GM21381 (cell line): ENCODE results near the gene SNCAIP.
"Not testable (repeated sequence)": the region's sequence is repeated elsewhere in the genome, so short reads cannot be mapped to it uniquely, and the experiment has no call there.

Source experiments
- ATAC-seq: cut with Tn5 transposase; IDR thresholded peaks from one replicate; pipeline ENCODE4 v1.9.1; 2021; ENCODE audit warnings: mild to moderate bottlenecking, moderate library complexity; ENCODE audit not compliant: unreplicated experiment

Gene SNCAIP

DNA sequence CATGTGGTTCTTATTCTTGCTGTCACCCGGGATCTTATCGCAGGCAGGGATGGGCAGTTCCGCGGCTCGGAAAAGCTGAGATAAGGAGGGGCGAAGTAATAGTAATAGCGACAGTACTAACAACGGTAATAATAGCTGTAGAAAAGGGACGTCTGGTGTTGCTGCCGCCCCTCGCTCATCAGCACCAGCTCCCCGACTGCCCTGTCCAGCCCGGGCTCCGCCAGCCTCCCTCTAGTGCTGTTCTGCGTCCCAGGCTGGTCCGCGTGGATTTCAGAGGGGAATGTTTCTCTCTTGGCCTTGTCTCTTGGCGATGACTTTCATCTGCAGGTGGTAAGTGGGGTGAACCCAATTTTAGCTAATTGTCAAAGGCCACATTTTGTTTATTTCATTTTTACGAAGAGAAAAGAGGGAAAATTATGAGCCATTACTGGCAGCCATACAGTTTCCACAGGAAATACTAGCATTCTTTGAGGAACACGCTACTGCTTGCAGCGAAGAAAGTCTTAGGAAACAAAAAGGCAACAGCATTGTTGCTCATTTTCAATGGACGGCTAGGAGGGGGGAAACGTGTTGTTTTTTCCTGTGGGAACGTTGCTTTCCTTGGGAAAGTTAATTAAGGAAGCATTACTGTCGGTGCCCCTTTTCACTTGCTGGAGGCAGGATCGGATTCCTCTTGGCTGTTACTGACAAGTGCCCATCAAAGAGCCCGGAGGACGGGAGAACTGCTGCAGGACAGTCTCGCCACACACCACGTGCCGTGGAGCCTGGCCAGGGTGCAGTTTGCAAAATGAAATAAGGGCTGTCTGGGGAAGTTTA, 762 bp downstream of the SNCAIP start:
- peak; percentile 19 for ATAC-seq

DNA sequence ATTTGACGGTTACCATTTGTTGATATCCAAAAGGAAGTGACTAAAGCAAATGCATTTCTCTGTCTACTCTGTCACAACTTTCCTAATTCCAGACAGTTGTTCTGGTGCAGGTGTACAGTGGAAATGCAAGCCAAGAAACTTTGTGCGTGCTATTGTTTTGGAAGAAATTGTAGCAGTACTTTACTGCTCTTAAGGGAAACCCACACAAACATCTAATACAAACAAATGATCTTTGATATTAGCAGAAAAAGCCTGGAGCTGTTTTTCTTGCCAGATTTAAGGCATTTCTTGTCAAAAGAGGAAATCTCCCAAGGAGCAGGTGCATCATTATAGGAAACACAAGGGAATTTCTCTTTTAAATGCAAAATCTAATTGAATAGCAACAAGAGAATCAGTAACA, 2.0 kb downstream of the SNCAIP start:
- ATAC-seq, result no peak

DNA sequence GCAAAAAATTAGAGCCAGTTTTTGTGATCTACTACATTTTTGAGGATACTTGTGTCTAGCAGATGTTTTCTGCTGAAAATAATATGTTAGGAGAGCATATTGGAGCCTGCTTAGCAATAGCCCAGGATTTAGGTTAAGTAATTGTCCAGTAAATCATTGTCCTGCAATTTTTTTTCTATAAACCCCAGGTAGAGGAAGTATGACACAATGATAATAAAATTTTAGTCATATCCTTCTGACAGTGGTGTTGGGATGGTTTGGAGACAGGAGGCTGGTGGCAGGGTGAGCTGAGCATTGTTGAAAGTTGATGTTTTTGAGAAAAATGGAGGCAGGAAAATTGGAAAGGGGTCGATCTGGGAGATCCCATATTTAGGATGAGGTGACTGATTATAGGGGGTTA, 3.5 kb downstream of the SNCAIP start:
- no peak for ATAC-seq

DNA sequence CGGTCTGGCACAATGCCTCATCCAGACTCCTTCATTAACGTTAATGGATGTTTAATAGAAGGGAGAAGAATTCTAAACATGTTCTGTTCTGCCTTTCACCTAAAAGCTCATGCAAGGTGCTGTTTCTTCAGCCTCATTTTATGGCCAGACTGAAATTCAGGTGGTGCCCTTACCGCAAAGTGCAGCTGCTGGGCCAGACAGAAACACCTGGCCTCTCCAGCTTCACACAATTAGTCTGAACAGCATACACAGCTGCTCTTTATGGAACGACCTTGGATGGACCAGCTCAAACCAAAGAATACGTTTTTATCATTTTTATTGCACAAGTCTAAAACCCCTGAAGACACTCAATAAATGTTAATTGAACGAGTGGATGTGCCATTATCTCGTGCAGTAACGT, 4.6 kb downstream of the SNCAIP start:
- no peak for ATAC-seq

DNA sequence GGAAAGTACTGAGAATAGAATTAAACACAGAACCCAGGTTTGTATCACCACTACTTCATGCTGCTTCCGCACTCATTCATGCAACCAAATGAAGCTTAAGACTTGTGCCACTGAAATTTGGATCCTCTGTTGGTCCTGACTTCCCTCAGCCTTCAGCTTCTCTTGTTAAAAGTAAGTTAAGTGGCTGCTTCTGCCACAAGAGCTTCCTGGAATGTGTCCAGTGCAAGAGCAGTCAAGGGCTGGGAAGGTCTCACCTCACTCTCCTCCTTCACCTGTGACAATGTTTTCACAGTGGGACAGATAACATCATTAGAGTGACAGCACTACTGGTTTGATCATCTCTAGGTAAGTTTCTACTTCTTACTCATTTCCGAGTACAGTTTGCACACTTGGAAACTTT, 7.9 kb downstream of the SNCAIP start:
- ATAC-seq, result no peak

DNA sequence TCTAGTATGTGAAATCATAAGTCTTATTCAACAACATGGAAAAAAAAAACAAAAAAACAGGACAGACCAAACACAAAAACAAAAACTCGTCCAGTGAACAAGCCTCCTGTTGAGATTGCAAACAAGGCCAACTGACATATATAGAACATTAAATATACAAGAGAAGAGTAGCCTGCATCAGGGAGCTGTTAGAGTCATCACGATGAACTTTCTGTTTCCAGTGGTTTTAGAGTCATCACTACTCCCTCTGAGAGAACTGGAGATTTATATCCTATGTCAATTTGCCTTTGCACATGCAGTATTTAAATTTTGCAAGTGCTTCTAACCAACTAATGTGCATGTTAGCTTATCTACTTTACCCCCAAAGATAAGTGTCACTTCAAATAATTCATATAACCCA, 9.9 kb downstream of the SNCAIP start:
- no peak for ATAC-seq

DNA sequence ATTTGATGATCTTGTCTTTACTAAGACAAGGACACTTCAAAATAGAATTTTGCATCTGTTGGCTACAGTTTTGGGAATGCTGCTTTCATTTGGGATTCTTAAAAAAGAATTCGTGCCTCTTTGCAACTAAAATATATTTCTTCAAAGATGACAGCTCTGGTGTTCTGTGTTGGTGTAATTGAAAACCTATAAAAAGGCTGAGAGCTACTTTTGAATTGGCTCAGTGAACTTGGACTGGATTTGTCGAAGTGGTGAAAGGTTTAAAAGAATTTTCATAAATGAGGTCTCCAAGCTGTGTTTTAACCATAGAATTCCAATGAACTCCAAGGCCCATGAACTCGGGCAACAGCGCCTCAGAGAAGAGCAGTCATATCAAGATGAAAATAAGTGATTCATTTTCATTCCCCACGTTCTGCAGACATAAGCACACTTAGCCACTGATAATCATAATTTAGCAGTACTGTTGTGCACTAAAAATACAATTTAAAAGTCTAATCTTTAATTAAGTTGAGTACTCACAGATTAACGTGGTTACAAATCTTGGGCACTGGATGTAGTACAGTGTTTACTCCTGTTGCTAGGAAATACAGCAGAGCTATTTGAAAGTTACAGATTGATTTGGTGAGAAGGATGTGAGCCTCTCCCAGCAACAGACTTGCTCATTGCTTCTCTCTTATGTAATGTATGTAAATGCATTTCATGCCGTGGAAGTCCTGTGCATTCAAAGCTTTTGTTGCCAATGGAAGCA, 10.9 kb downstream of the SNCAIP start:
- no peak for ATAC-seq

DNA sequence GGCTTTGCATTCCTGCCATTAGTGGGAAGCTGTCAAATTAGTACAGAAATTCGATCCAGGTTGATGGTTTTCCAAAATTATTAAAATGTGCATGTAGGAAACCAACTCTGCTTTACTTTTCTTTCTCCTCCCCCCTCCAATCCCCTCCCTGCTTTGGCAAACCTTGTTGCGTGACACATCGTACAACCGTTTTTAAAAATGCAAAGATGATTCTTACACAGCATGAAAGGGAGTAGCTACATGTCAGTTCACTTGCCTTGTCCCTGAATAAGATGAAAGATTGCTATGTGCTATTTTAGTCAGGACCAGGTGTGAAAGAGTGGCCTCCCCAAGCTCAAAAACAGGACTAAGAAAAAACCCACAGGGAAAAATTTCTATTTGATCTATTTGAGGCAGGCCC, 11.7 kb downstream of the SNCAIP start:
- ATAC-seq, result no peak

DNA sequence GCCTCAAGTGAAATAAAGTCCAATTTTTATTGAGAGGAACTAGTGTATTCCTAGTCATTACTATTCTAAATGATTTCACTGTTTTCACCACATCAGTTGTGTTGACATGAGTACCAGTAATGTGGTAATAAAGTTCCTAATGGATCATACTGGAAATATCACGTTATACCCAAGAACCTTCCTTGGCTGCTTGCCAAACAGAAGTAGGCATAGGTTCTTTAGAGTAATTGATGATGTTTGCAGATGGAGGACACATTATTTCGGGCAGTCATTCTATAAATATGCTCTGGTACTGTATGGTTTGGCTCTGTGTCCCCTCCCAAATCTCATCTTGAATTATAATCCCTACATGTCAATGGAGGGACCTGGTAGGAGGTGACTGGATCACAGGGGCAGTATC, 15.1 kb downstream of the SNCAIP start:
- no peak for ATAC-seq

DNA sequence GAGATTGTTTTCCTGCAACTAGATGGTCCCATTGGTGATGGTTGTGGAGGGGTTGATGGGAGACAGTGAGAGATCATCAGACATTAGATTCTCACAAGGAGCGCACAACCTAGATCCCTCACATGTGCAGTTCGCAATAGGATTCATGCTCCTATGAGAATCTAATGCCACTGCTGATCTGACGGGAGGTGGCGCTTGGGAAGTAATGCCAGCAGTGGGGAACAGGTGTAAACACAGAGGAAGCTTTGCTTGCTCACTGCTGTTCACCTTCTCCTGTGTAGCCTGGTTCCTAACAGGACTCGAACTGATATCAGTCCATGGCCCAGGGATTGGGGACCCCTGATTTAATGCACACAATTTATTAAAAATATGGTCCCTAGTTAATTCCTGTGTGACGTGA, 18.8 kb downstream of the SNCAIP start:
- ATAC-seq, result no peak

DNA sequence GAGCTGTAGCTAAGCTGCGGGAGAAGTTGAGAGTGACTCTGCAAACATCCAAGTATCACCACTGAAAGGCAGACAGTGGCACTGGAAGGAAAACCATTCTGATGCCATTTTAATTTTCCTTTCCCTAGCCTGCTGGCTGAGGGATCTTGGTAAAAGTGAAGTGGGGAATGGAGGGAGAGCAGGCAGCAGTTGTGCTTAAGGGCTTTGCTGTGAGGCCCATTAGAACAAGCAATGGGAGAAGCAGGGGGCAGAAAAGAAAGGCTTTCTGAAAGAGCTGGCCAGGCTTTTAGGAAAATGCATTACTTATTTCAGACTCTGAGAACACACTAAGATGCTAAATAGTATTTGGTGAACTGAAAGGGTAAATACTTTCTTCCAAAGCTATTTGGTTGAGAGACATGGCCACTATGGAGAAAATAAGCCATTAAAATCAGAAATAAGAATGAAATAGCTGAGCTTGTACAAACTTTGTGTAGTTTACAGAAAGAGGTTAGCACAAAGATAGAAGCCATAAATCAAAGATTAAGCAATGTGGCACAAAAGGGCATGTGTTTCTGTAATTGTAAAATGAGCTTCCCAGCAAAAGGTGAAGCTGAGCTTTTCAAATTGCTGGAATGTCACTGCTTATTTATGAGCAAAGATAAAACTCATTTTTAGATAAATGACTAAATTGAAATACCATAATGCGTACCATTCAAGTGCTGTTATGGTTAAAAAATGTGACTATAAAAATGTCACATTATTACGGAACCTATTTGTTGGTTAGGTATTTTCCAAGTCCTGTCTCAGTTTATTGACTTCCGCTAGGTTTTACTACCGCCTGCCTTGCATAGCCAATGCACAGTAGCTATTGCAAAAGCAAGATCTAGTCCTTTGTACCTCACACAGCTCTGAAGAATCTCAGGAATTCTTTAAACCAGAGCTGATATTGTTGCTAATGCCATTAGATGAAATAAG, 20.8 kb downstream of the SNCAIP start:
- ATAC-seq, result no peak

DNA sequence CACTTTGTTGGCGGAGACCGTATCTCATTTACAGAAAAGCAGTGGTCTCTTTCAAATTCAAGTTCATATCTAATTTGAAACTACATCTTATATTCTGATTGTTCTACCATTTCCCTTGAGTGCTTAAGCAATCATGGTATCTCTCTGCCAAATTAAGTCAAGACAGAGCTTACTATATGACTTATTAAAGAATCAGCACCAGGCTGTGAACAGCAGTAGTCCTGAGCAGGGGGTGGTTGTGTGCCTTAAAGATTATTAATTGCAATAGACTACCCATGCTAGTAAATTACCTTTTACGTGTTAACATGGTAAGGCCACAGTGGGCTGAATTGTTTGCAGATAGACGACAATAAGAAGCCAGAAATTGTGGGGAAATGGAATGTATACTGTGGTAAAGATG, 21.5 kb downstream of the SNCAIP start:
- no peak for ATAC-seq

DNA sequence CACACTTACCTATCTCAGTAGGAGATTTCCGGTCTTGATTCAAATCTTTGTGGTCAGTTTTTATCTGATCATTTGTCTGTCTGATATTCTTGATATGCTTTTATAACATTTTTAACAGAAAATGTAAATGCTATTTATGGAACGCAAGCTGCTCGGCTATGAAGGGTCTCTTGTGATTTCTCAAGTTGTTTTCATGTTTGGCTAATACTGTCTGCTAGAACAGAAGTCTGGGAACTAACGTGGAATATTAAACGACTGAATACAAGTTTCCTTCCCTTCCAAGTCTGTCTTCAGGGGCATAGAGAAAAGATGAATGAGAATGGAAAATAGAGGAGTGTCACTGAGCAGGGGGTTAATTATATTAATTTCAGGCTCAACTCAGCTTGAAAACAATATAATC, 27.6 kb downstream of the SNCAIP start:
- no peak for ATAC-seq

DNA sequence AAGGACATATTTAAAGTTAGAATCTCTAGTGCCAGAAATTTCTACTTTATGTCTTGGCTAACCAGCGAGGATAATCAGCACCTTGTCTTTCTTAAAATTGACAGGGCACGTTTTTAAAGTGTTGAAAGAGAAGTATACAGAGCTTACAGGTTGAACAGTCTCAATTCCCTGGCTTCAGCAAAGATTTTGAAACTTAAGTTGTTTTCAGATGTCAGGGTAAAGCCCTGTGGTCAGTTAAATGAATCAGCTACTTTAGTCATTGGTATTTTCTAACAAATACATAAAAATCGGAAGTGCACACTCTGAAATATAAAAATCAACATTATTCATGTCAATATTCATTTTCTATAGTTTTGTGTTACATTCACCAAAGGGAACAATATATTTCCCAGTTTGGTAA, 29.1 kb downstream of the SNCAIP start:
- ATAC-seq, result no peak

DNA sequence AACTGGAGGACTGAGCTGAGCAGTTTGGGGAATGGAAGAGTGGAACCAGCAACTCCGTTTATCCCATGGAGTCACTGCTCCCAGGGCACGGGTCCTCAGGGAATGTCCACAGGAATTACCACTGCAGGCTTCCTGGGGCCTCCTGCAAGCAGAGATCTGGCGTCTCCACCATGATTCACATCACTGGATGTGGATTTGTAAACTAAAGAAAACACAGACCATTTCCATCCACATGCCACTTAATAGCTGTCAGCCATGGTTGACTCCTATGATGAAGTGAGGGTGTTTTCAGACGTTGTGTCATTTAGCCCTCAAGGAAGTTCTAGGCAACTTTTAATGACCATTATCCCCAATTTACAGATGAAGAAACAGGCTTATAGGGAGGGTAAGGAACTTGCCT, 30.2 kb downstream of the SNCAIP start:
- no peak for ATAC-seq

DNA sequence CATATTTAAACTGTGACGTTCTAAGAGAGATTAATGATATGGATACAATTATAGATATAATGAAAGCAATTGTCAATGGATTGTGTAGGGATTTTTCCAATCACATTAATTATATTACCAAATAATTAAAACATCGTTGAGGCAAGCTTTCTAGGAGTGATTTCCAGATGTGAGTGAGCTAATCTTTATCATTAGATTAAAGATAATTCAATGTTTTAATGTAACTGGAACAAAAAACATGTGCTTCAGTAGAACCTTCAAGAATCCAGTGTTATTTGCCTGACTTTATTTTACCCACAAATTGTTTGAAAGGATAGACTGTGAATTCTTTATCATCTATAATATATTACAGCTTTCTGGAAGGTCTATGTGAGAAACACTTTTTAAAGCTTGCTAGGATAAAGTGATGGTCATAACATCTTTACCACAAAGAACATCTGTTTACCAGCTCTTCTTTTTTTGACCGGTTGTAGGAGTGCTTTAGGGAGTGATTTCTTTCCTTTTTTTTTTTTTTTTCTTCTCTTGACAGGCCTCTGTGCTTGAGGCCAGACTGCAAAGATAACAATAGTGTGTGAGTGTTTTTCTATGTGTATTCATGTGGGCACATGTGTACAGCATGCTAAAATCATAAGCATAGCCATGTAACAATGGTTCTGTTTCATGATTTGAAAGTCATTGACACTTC, 35.0 kb downstream of the SNCAIP start:
- ATAC-seq, result no peak

DNA sequence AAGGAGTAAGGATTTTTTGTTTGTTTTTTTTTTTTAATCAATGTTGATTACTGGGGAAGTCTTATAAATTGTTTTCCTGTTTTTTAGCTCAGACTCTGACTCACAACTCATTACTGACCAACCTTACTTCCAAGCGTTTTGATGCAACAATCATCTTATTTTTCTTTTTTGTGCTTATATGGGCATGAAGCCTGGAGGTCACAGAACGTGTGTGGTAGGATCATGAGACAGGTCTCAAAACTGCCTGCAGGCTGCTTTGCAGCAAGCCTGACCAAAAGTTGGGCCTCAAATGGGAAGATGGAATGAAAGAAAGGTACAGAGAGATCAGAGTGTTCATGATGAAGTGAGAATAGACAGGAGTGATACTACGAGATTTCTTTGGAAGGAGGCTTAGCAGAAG, 38.5 kb downstream of the SNCAIP start:
- ATAC-seq, result no peak

DNA sequence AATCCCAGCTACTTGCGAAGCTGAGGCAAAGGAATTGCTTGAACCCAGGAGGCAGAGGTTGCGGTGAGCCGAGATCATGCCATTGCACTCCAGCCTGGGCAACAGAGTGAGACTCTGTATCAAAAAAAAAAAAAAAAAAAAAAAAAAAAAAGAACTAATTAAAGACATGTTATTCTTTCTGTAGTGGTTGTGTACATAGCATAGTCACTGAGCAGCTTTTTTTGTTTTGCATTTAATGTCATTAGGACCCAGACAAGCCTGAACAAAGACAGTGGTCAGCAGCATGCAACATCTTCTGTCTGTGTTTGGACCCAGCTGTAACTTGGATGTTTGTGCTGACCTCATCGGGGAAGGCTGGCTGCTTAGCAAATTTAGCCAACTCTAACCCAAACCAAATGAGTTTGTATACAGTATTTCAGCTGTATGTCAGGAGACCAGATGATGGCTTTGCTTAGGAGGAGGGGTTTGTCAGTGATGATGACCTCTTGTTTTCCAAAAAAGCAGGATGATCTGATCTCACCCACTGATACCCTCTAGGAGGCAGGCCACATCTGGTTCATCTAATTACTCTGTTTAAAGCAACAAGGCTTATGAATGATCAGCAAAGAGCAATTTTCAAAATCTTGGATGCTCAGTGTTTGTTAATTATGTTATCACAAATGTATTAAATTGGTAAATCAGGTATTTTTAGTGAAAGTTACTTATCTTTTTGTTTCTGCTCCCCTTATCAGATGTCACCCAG, 39.5 kb downstream of the SNCAIP start:
- ATAC-seq, result no peak

DNA sequence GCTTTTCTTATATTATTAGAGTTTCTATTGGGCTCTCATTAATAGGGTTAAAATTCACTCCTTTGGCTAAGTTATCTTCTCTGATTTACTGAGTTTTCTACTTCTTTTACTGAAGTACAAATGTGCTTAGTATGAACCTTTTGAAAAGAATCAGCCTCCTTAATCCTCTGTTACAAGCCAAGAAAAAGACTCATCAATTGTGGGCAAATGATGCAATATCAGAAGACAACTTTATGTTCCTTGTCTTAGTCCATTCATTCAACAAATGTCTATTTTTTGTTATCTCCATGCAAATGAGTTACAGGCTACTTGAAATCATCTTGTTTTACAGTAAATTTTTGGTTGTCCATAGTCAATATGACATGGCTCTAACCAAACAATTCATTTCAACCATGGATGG, 40.3 kb downstream of the SNCAIP start:
- ATAC-seq, result no peak

DNA sequence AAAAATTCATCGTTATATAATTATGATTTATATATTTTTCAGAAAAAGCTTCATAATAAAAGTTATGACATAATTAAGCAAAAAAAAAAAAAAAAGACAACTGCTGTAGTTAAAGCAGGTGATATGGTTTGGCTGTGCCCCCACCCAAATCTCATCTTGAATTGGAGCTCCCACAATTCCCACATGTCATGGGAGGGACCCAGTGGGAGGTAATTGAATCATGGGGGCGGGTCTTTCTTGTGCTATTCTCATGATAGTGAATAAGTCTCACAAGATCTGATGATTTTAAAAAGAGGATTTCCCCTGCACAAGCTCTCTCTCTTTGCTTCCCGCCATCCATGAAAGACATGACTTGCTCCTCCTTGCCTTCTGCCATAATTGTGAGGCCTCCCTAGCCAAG, 41.3 kb downstream of the SNCAIP start:
- not testable (repeated sequence) for ATAC-seq
